Astrocyte of the spinal cord (primary cell): ENCODE data around the gene EIF4G1.

Source experiments
- DNase-seq: peaks from one replicate; pipeline ENCODE4 v3.0.0; 2011; ENCODE audit warnings: low read depth, low spot score
- H3K4me3 ChIP-seq: 2 replicates; pipeline ENCODE4 v1.5.1; 2011; ENCODE audit warnings: low read depth, mild to moderate bottlenecking, low read length, moderate library complexity
- in situ Hi-C: cut with HindIII; loops from 2 replicates; pipeline ENCODE4 v1.10.0; 2017; ENCODE audit warnings: low sequenced_read_pairs
- TF ChIP-seq, protein P1 (sequence below): IDR thresholded peaks from 2 replicates; pipeline ENCODE4 v1.5.1; 2012; ENCODE audit warnings: low read depth, mild to moderate bottlenecking, low read length, inconsistent platforms

EIF4G1 gene

DNA sequence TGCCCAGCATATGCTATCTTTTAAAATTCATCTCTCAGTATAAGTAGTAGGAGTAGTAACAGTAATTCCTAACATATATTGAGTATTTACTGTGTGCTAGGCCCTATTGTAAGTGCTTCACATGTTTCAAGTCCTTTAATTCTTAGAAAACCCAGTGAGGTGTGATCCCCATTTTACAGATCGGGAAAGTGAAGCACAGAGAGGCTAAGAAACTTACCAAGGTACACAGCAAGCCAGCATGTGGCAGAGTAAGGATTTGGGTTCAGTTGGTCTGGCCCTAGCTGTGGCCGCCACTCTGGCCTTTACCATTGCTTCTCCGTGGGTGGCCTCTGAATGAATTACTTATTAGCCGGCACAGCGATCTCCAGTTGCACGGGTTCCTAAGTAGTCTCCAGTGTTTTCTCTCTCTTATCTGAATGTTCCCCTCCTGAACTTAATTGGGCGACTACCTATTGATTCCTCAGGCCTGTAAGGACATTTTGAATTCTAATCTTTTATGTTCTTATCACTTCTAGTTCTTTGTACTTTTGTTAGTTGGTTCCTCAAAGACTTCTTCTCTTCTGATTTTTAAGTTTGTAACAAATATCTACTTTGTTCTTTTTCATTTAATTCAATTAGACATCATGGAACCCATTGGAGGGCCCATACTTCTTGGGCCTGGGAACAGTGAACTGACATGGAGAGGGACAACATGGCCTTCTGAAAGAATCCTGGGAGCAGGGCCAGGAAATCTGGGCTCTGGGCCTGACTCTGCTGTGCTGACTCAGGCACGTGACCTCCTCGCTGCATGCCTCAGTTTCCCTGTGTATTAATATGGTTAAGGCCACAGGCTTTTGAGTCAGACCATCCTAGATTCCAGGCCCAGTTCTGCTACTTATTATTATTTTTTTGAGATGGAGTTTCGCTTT is 35.4 kb downstream of the EIF4G1 start:
- H3K4me3 ChIP-seq: no peak overlapping the region
- TF ChIP-seq, protein P1, sequence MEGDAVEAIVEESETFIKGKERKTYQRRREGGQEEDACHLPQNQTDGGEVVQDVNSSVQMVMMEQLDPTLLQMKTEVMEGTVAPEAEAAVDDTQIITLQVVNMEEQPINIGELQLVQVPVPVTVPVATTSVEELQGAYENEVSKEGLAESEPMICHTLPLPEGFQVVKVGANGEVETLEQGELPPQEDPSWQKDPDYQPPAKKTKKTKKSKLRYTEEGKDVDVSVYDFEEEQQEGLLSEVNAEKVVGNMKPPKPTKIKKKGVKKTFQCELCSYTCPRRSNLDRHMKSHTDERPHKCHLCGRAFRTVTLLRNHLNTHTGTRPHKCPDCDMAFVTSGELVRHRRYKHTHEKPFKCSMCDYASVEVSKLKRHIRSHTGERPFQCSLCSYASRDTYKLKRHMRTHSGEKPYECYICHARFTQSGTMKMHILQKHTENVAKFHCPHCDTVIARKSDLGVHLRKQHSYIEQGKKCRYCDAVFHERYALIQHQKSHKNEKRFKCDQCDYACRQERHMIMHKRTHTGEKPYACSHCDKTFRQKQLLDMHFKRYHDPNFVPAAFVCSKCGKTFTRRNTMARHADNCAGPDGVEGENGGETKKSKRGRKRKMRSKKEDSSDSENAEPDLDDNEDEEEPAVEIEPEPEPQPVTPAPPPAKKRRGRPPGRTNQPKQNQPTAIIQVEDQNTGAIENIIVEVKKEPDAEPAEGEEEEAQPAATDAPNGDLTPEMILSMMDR: no peak
- DNase-seq: no peak
- in situ Hi-C loops: no loop called here

DNA sequence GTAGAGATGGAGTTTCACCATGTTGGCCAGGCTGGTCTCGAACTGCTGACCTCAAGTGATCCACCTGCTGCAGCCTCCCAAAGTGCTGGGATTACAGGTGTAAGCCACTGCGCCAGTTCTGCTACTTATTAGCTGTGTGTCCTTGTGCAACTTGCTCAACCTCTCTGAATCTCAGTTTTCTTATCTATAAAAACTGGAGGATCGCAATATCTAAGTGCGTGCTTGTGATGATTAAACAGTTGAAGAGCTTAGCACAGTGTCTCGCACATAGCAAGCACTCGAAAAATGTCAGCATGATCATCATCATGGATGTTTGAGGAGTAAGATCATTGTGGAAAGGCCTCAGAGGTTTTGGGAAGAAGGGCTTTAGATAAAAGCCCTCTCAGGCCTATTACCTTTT is 36.2 kb downstream of the EIF4G1 start:
- no peak for DNase-seq

DNA sequence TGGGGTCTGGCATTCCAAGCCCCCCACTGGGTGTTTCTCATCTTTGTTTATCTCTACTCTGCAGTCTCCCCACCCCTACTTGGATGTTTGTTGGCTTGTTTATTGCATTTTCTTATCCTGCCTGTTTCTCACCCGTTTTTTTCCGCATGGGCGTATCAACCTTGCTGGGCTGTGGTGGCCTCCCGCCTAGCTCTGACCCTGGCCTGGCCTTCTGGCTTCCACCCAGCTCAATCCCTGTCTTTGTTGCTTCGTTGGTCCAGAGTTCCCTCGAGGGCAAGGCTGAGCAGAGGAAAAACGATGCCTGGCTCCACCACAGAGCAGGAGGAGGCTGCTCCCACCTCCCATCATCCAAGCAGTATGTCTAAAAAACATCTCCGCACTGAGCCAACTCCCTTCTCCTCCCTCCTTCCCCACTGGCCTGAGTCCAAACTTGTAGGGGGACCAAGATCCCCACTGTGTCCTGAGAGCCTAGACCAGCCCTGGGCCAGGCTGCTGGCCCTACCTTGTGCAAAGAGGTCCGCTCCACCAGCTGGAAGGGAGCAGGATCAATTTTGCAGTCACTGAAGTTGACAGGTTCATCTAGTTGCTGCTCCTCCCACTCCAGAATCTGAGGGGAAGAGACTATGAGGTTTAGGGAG is 37.2 kb downstream of the EIF4G1 start:
- no peak overlapping the region for H3K4me3 ChIP-seq
- DNase-seq: no peak
- in situ Hi-C loops: no loop called here
- TF ChIP-seq, protein P1: no peak

More for the DNA sequence above, 36.2 kb downstream of the EIF4G1 start:
- H3K4me3 ChIP-seq: no peak overlapping the region
- in situ Hi-C loops: no loop called here
- TF ChIP-seq, protein P1: no peak

DNA sequence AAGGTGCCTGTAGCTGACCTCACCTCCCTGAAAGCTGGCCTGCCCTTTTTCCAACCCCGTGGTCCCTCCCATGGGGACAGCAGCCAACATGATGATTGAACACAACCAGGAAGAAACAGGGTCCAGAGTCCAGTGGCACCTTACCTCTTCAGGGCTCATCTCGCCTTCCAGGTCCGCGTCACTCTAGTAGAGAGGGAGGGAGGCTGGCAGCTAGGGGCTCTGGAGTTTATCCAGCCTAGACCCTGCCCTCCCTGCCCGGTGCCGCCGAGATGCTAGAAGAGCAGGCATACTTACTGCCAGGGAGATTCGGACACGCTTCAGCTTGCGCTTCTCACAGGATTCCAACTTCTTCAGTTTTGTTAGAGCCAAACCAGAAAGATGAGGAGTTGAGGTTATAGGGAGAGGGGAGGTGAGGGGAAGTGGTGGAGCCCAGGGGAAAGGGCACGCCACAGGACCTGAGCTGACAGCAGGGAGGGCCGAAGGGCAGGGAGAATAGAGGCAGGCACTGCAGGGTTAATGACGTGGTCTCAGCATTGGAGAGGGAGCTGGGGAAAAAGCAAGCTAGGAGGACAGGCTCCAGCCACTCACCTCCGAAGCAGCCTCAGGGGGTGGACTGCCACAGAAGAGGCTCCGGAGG is 37.9 kb downstream of the EIF4G1 start:
- TF ChIP-seq, protein P1: no peak
- no peak overlapping the region for H3K4me3 ChIP-seq
- in situ Hi-C loops: no loop called here
- DNase-seq: no peak

DNA sequence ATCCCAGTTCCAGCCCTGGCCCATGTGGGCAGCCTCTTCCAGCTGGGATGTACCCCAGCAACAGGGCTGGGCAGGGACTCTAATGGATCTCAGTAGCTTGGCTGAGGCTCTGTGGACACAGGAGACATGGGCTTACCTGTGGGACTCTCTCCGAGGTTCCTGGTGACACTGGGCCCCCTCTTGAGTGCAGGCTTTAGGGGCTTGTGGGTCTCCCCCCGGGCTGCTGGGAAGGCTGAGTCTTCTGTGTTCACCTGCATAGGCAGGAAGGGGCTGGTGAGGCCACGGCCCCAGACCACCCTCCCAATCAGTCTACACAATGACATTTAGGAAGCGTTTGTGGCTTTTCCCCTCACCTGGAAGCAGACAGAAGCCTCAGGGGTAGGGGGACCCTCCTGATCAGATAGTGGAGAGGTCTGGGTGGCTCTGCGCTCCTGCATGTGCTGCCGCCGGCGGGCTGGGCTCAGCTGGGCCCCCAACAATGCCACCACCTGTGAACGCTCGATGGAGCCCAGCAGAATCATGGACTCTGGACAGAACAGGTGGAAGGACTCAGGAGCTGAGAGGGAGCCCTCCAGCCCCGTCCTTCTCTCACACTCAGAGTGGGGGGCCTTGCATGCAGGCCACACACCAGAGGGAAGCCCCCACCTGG is 38.6 kb downstream of the EIF4G1 start:
- TF ChIP-seq, protein P1: no peak
- DNase-seq: no peak
- in situ Hi-C loops: no loop called here
- no peak overlapping the region for H3K4me3 ChIP-seq

DNA sequence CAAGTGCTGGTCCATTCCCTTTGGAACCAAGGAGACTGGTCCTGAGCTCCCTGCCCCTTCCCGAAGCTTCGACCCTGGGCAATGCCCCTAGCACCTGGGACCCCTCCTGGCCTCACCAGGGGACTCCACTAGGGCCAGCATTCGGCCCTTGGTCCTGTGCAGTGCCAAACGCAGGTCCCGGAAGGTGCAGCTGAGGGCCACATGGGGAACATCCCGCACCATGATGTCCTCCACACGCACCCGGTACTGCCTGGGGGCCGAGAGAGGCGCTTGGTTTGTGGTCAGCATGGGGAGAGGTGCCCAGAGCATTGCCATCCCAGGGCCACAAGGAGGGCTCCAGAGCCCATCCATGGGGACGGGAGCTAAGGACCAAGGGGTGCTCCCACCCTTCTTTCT is 39.1 kb downstream of the EIF4G1 start:
- TF ChIP-seq, protein P1: no peak
- DNase-seq: no peak
- in situ Hi-C loops: no loop called here
- H3K4me3 ChIP-seq: no peak overlapping the region
